Ascending aorta (tissue), 2 donors: Measurements from ENCODE around the gene MPPE1. TPM values are rescaled to one million over a fixed set of nuclear protein-coding genes. Genes with fewer than 3 reads are reported as not detected.
"Not testable (repeated sequence)": the region's sequence is repeated elsewhere in the genome, so short reads cannot be mapped to it uniquely, and the experiment has no call there.

Source experiments
- DNase-seq, 2 donors: peaks; one replicate each; pipeline ENCODE4 v3.0.0-alpha.2; 2019; ENCODE audit warnings: low spot score in 2 of 2
- H3K27ac ChIP-seq, 2 donors: fragments of 200-600 bp; sonication (generic); one replicate each; pipeline ENCODE4 v1.5.1; 2016 to 2017; ENCODE audit warnings: mild to moderate bottlenecking in 1 of 2
- H3K27me3 ChIP-seq: fragments of 200-600 bp; sonication (generic); one replicate; pipeline ENCODE4 v1.5.1; 2017
- H3K36me3 ChIP-seq, 2 donors: fragments of 200-600 bp; sonication (generic); one replicate each; pipeline ENCODE4 v1.5.1; 2016
- H3K4me1 ChIP-seq, 2 donors: fragments of 200-600 bp; sonication (generic); one replicate each; pipeline ENCODE4 v1.5.1; 2016 to 2017; ENCODE audit warnings: mild to moderate bottlenecking in 1 of 2
- H3K4me3 ChIP-seq, 2 donors: fragments of 200-600 bp; sonication (generic); one replicate each; pipeline ENCODE4 v1.5.1; 2016 to 2017; ENCODE audit warnings: mild to moderate bottlenecking in 1 of 2
- H3K9me3 ChIP-seq, 2 donors: fragments of 200-600 bp; sonication (generic); one replicate each; pipeline ENCODE4 v1.5.1; 2016
- CTCF ChIP-seq, 3 experiments: fragments of 200-600 bp in 2 of 3; fragments of 450-650 bp in 1 of 3; sonication (generic) in 2 of 3; IDR thresholded peaks; one replicate each; pipeline ENCODE4 v1.5.1; 2016 to 2019; ENCODE audit warnings: antibody characterized with exemption in 3 of 3, mild to moderate bottlenecking in 1 of 3, moderate library complexity in 1 of 3
- intact Hi-C: fragments of 100-400 bp; cut with DNase I; formaldehyde crosslinking; loops from one replicate; pipeline ENCODE4 v1.15.1; 2023
- total RNA-seq: library from RNA; depleted of rRNA; stranded (reverse); fragments of >200 nt; gene quantifications from one replicate; pipeline ENCODE4 v1.1.0, GENCODE V29; 2016

Gene MPPE1
- total RNA-seq, 1 donor from 2014 or later = 18.9 TPM

DNA sequence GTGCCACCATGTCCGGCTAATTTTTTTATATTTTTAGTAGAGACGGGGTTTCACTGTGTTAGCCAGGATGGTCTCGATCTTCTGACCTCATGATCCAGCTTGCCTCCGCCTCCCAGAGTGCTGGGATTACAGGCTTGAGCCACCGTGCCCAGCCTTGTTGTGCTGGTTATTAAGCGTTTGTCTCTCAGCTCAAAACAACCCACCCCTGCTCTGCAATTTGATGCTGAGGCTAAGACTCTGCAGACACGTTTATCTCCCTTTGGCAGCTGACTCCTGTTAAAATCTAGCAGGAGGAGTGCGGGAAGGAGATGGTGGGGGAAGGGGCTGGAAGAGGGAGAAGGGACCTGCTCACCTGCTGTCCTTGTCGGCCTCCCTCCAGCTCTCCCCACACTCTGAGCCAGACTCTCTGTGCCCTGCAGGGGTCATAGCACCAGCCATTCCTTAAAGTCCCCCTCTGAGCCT is 43.3 kb upstream of the MPPE1 start:
- no peak for DNase-seq
- Histone ChIP-seq H3K9me3 (no peaks in the 10 kb centered on the region), H3K4me3 (no peak overlapping the region), H3K27me3 (no peaks in the 10 kb centered on the region), H3K27ac (no peak overlapping the region), H3K4me1 (peaks cover 0 to 10% of the 10 kb centered on the region in 2 donors), H3K36me3 (no peaks in the 10 kb centered on the region)
- intact Hi-C loops = no loop called here
- TF ChIP-seq CTCF (IDR thresholded peaks at IDR 0.05) = no peak

DNA sequence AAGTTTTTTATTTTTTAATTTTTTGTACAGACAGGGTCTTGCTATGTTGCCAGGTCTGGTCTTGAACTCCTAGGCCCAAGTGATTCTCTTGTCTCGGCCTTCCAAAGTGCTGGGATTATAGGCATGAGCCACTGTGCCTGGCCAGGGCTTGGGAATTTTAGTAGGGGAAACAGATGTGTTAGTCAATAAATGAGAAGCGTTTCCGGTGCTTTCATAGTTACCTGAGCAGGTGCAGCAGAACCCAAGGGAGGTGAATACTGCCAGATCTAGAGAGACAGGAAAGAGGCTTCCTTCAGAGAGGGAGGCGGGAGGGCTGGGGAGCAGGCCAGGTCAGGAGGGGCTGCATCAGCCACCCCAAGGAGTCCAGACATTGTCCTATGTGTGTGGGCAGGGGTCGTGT is 42.7 kb upstream of the MPPE1 start:
- Histone ChIP-seq H3K4me3 (no peak overlapping the region), H3K9me3 (no peaks in the 10 kb centered on the region), H3K27me3 (no peaks in the 10 kb centered on the region), H3K4me1 (peaks cover 3 to 14% of the 10 kb centered on the region in 2 donors), H3K27ac (no peak overlapping the region), H3K36me3 (no peaks in the 10 kb centered on the region)
- intact Hi-C loops = no loop called here
- DNase-seq = no peak
- no peak for TF ChIP-seq CTCF (IDR thresholded peaks at IDR 0.05)

DNA sequence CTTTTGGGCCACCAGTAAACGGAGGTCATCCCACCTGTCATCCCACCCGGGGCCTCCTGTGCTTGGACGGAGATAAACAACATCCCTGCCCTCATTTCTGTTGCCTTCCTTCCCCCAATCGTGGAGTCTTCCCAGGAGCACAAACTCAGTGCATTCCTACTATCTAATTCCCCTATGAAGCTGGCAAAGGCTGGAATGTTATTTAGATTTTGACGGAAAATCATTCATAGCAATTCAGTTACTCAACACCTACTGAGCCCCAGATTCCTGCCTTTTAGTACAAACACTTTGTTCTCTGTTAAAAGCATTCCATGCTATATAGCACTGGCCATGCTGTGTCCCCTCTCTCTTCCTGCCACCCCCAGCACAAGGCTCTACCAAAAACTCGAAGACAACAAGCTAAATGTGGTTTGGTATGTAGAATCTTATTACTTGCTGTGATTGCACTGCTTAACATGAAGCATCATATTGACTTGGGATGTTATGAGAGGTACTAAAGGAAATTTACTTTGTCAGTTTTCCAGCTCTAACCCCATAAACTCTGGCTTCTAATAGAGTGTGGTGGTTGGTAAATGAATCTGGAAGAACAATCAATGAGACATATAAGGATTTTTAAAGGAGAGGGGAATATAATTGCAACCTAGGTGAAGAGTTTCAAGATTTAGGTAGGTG is 40.9 kb upstream of the MPPE1 start:
- peaks cover 3 to 14% of the 10 kb centered on the region in 2 donors for H3K4me1 ChIP-seq
- H3K9me3 ChIP-seq = no peaks in the 10 kb centered on the region
- TF ChIP-seq CTCF (IDR thresholded peaks at IDR 0.05) = no peak
- no peak overlapping the region for H3K4me3 ChIP-seq
- no peak for DNase-seq
- H3K27me3 ChIP-seq = no peaks in the 10 kb centered on the region
- intact Hi-C loops = loop anchor here (5.0 kb wide), 1 partner anchor 328 kb away; no protein-coding TSS in a partner anchor
- no peaks in the 10 kb centered on the region for H3K36me3 ChIP-seq
- H3K27ac ChIP-seq = peak overlapping the region in 1 of 2 donors; percentile 25

GRCh38 chr18:11947214-11948191 is 39.4 kb upstream of the MPPE1 start:
- Histone ChIP-seq H3K4me1 (peaks cover 3 to 14% of the 10 kb centered on the region in 2 donors), H3K27me3 (no peaks in the 10 kb centered on the region), H3K36me3 (no peaks in the 10 kb centered on the region), H3K27ac (peak overlapping the region; percentile 84 to 99), H3K4me3 (peak overlapping the region; percentile 64 to 66), H3K9me3 (no peaks in the 10 kb centered on the region)
- DNase-seq = peak; percentile 80 to 98
- TF ChIP-seq CTCF (IDR thresholded peaks at IDR 0.05) = no peak
- intact Hi-C loops = loop anchor here (1.0 to 5.0 kb wide), 4 partner anchors 34 to 330 kb away; partner anchors contain the start of genes GNAL, IMPA2 and MPPE1

GRCh38 chr18:11946756-11947155 is 38.6 kb upstream of the MPPE1 start:
- Histone ChIP-seq H3K27ac (peak overlapping the region; percentile 84 to 99), H3K4me3 (peak overlapping the region; percentile 64 to 66), H3K36me3 (no peaks in the 10 kb centered on the region), H3K4me1 (peaks cover 3 to 14% of the 10 kb centered on the region in 2 donors), H3K27me3 (no peaks in the 10 kb centered on the region), H3K9me3 (no peaks in the 10 kb centered on the region)
- intact Hi-C loops = loop anchor here (1.0 to 5.0 kb wide), 4 partner anchors 35 to 331 kb away; partner anchors contain the start of genes GNAL, IMPA2 and MPPE1
- TF ChIP-seq CTCF (IDR thresholded peaks at IDR 0.05) = no peak
- DNase-seq = peak in 1 of 2 donors; percentile 74

DNA sequence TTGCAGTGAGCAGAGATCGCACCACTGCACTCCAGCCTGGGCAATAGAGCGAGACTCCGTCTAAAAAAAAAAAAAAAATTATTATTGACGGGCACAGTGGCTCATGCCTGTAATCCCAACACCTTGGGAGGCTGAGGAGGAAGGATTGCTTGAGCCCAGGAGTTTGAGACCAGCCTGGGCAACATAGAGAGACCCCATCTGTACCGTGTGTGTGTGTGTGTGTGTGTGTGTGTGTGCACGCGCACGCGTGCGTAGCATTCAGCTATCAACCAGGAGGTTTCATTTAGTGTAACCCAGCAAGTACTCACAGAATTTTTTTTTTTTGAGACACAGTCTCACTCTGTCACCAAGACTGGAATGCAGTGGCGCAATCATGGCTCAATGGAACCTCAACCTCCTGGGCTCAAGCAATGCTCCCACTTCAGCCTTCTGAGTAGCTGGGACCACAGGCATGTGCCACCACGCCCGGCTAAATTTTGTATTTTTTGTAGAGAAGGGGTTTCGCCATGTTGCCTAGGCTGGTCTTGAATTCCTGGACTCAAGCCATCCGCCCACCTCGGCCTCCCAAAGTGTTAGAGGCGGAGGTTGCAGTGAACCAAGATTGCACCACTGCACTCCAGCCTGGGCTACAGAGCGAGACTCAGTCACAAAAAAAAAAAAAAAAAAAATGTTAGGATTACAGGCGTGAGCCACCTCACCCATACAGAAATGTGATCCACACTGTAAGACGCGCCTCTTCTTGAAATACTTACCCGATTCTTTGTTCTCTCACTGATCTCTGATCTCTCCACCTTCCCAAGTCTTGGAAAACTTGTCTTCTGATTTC is 37.9 kb upstream of the MPPE1 start:
- H3K4me1 ChIP-seq = peaks cover 3 to 14% of the 10 kb centered on the region in 2 donors

More for the DNA sequence above, 37.9 kb upstream of the MPPE1 start:
- DNase-seq, H3K36me3 ChIP-seq, H3K9me3 ChIP-seq, H3K27me3 ChIP-seq: not testable (repeated sequence)
- H3K4me3 ChIP-seq = peak overlapping the region; percentile 64 to 66
- peak overlapping the region; percentile 84 to 99 for H3K27ac ChIP-seq
- intact Hi-C loops = loop anchor here (5.0 kb wide), 1 partner anchor 331 kb away; no protein-coding TSS in a partner anchor
